Measurements from ENCODE around the gene GPC6.

DNA sequence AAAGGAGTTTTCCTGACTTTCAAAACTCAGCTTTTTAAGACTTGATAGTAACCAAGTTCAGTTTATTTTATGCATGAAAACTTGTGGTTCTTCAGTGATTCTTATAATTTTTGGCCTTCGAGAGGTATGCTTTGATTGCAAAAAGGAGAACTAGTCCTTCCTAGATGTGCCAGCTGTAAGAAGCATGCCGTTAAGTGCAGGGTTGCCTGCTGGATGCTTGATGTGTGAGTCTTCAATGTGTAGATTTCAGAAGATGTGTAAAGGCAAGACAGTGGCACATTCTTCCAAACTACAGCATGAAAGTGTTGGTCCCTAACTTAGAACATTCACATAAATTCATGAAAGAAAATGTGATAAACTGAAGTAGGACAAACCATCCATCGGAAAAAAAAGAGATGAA is 720.4 kb downstream of the GPC6 start:
- TF ChIP-seq, protein P1, sequence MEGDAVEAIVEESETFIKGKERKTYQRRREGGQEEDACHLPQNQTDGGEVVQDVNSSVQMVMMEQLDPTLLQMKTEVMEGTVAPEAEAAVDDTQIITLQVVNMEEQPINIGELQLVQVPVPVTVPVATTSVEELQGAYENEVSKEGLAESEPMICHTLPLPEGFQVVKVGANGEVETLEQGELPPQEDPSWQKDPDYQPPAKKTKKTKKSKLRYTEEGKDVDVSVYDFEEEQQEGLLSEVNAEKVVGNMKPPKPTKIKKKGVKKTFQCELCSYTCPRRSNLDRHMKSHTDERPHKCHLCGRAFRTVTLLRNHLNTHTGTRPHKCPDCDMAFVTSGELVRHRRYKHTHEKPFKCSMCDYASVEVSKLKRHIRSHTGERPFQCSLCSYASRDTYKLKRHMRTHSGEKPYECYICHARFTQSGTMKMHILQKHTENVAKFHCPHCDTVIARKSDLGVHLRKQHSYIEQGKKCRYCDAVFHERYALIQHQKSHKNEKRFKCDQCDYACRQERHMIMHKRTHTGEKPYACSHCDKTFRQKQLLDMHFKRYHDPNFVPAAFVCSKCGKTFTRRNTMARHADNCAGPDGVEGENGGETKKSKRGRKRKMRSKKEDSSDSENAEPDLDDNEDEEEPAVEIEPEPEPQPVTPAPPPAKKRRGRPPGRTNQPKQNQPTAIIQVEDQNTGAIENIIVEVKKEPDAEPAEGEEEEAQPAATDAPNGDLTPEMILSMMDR (IDR thresholded peaks at IDR 0.05) = no peak
- no peak for TF ChIP-seq POLR2A (IDR thresholded peaks at IDR 0.05)
